HG02571 (cell line): ENCODE data around the gene GNPDA1.
"Not testable (repeated sequence)": the region's sequence is repeated elsewhere in the genome, so short reads cannot be mapped to it uniquely, and the experiment has no call there.

Experiments
- ATAC-seq: cut with Tn5 transposase; IDR thresholded peaks from one replicate; pipeline ENCODE4 v1.9.1; 2021; ENCODE audit warnings: mild to moderate bottlenecking, moderate library complexity; ENCODE audit not compliant: unreplicated experiment

GNPDA1 gene

DNA sequence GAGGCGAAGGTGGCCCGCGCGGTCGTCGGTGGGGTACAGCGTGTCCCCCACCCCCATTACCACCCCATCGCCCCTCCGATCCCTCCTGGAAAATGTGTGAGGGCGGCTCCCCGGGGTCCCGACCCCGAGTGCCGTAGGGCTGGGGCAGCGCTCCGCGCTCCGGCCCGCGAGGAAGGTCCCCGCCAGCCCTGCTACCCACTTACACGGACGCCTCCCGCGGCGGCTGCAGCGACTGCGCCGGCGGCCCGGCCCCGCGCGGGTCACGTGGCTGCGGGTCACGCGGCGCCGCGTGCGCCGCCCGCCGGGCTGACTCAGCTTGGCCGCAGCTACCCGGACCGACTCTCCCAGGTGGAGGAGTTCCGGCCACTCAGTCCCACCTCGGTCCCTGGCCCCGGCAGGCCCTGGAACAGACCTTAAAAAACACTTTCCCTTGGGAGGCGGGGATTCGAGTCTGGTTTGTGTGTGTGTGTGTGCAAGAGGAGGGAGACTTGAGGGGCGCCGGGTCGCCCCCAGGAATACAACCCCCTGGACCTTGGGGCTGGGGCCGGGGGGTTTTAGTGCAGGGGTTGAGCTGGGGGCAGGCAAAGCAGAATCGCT is at the start of gene GNPDA1:
TSS of gene GNPDA1 (minus strand) at position 236 of the 597 bp plus-strand sequence. CDS start 992 bp downstream, outside the sequence.
- ATAC-seq: peak; percentile 68

- ATAC-seq: no peak
These were observed 46.6 kb upstream of the GNPDA1 start for GRCh38 chr5:142059304-142059940.

- no peak for ATAC-seq
These were observed 44.9 kb upstream of the GNPDA1 start for GRCh38 chr5:142057697-142058056.

- ATAC-seq: no peak
These were observed 44.2 kb upstream of the GNPDA1 start for GRCh38 chr5:142056816-142057696.

- no peak for ATAC-seq
These were observed 42.5 kb upstream of the GNPDA1 start for GRCh38 chr5:142055301-142055700.

GRCh38 chr5:142053426-142054151 is 40.8 kb upstream of the GNPDA1 start:
- ATAC-seq: no peak

DNA sequence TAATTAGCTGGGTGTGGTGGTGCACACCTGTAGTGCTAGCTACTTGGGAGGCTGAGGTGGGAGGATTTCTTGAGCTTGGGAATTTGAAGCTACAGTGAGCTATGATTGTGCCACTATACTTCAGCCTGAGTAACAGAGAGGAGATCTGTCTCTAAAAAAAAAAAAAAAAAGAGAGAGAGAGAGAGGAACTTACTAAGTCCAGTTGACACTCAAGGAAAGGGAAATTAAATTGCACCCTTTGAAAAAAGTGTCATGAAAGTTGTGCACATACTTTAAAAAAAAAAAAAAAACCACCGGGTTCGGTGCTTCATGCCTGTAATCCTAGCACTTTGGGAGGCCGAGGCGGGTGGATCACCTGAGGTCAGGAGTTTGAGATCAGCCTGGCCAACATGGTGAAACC is 39.2 kb upstream of the GNPDA1 start:
- not testable (repeated sequence) for ATAC-seq

GRCh38 chr5:142048272-142048671 is 35.4 kb upstream of the GNPDA1 start:
- ATAC-seq: no peak

DNA sequence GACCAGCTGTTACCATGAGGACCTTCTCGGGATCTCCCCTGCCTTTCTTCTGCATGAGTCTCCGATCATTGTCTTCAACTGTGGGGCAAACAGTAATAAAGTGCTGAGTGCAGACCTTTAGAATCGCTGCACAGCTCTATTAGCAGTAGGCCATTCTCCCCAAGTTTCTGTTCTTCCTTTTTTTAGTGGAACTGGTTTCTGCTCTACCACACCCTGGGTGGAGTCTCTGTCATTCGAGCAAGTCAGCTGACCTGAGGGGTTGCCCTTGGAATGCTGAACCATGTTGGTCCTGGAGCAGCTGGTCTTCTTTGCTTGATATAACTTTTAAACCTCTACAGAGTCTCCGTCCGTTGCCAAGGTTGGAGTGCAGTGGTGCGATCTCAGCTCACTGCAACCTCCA is 33.4 kb upstream of the GNPDA1 start:
- no peak for ATAC-seq

DNA sequence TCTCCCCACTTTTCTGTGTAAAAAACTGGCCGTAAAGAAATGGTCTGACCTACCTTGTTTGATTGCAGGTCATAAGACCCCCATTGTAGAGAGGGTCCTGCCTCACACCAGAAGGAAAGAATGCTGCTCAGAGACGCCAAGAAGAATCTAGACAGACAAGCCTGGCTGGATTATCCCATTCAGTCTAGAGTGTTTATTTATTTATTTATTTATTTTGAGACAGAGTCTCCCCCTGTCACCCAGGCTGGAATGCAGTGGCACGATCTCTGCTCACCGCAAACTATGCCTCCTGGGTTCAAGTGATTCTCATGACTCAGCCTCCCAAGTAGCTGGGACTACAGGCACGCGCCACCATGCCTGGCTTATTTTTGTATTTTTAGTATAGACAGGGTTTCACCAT is 28.1 kb upstream of the GNPDA1 start:
- ATAC-seq: not testable (repeated sequence)

- ATAC-seq: no peak
These were observed 27.5 kb upstream of the GNPDA1 start for GRCh38 chr5:142040285-142040684.

GRCh38 chr5:142038735-142039134 is 25.9 kb upstream of the GNPDA1 start:
- no peak for ATAC-seq

DNA sequence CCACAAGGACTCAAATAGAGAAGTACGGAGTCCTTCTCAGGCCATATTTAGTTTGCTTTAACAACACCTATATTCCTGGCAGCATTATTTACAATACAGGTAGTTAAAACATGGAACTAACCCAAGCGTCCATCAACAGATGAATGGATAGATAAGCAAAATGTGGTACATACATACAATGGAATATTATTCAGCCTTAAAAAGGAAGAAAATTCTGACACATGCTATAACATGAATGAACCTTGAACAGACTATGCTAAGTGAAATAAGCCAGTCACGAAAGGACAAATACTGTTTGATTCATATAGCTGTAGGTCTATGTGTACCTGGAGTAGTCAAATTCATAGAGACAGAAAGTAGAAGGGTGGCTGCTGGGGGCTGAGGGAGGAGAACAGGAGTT is 24.8 kb upstream of the GNPDA1 start:
- ATAC-seq: not testable (repeated sequence)

DNA sequence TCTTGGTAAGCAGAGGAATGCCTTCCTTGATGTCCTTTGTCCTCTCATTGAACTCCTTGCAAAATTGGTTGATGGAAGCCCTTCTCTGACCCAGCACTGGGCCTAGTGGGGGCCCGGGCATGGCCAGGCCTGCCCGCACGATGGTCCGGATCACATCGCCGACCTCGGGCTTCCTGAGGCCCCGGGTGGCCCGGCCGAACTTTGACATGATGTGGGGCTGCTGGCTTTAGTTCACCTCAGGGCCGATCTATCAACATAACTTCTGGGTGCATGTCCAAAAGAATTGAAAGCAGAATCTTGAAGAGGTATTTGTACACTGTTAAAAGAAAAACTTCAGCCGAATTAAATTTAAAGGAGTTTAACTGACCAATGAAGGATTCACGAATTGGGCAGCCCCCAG is 24.1 kb upstream of the GNPDA1 start:
- no peak for ATAC-seq

DNA sequence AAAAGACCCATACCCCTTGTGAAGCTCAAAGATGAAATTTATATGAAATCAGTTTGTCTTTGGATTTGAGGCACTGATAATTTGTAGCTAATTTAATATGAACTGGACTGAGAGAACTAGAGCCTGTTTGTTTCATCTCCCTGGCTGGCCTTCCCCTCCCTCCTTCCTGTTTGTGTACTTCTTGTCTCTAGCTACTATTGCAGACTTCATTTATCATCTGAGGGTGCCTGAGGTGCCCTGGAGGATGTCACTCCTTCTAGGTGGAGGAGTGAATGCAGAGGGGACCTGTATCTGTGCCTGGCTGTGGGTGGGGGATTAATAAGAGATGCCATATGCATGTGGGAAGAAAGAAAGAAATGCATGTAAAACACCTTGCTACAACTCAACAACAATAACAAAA is 22.2 kb upstream of the GNPDA1 start:
- no peak for ATAC-seq

DNA sequence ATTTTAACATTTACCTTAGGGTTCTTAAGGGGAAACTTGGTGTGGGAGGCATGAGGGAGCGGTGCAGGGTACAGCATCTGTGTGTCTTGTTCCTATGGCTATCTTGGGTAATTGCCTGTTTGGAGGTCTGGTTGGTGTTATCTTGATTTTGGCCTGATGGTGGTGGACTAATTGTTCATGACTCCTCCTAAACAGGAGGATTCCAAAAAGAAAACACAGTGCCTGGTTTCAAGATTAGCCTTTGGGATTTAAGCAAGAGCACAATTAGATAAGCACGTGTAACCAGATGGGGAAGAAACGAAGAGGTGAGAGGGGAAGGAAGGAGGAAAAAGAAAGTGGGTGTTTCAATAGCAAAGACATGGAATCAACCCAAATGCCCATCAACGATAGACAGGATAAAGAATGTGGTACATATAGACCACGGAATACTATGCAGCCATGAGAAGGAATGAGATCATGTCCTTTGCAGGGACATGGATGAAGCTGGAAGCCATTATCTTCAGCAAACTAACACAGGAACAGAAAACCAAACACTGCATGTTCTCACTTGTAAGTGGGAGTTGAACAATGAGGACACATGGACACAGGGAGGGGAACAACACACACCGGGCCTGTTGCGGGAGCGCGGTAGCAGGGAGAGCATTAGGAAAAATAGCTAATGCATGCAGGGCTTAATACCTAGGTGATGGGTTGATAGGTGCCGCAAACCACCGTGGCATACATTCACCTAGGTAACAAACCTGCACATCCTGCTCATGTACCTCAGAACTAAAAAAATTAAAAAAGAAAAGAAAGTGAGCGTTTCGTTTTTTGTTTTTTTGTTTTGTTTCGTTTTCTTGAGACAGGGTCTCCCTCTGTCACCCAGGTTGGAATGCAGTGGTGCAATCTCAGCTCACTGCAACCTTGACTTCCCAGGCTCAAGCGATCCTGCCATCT is 21.1 kb upstream of the GNPDA1 start:
- ATAC-seq: not testable (repeated sequence)

- no peak for ATAC-seq
These were observed 20.2 kb upstream of the GNPDA1 start for GRCh38 chr5:142032747-142033631.

GRCh38 chr5:142032150-142032549 is 19.3 kb upstream of the GNPDA1 start:
- ATAC-seq: no peak

GRCh38 chr5:142025637-142026036 is 12.8 kb upstream of the GNPDA1 start:
- ATAC-seq: no peak
